Peyer's patch (tissue), 4 donors: Measurements from ENCODE around the gene COMMD1. TPM values are rescaled to one million over a fixed set of nuclear protein-coding genes. Genes with fewer than 3 reads are reported as not detected.
"Not testable (repeated sequence)": the region's sequence is repeated elsewhere in the genome, so short reads cannot be mapped to it uniquely, and the experiment has no call there.

ENCODE experiments used
- DNase-seq, 3 donors: peaks; one replicate each; pipeline ENCODE4 v3.0.0-alpha.2; 2017 to 2019
- H3K27ac ChIP-seq, 4 donors: fragments of 200-600 bp; sonication (generic); one replicate each; pipeline ENCODE4 v1.5.1; 2016 to 2019
- H3K27me3 ChIP-seq, 2 donors: fragments of 200-600 bp; sonication (generic); one replicate each; pipeline ENCODE4 v1.5.1; 2019
- H3K36me3 ChIP-seq, 3 donors: fragments of 200-600 bp; sonication (generic); one replicate each; pipeline ENCODE4 v1.5.1; 2016 to 2019
- H3K4me1 ChIP-seq, 4 donors: fragments of 200-600 bp; sonication (generic); one replicate each; pipeline ENCODE4 v1.5.1; 2016 to 2019
- H3K4me3 ChIP-seq, 4 donors: fragments of 200-600 bp; sonication (generic); 1 replicate in 3 of 4; 2 replicates in 1 of 4; pipeline ENCODE4 v1.5.1; 2016 to 2019; ENCODE audit warnings: mild to moderate bottlenecking in 1 of 4
- H3K9me3 ChIP-seq, 4 donors: fragments of 200-600 bp; sonication (generic); one replicate each; pipeline ENCODE4 v1.5.1; 2016 to 2019; ENCODE audit warnings: mild to moderate bottlenecking in 1 of 4
- POLR2A ChIP-seq, 2 donors: fragments of 450-650 bp; IDR thresholded peaks; one replicate each; pipeline ENCODE4 v1.5.1; 2017; ENCODE audit warnings: antibody characterized with exemption in 2 of 2, mild to moderate bottlenecking in 2 of 2, moderate library complexity in 2 of 2
- total RNA-seq, 4 donors: library from RNA; depleted of rRNA; stranded (reverse); fragments of >200 nt; gene quantifications; one replicate each; pipeline ENCODE4 v1.1.0, GENCODE V29; 2016
- TF ChIP-seq, protein P1 (sequence below), 6 experiments: fragments of 450-650 bp in 4 of 6; fragments of 200-600 bp in 2 of 6; sonication (generic) in 1 of 6; IDR thresholded peaks; one replicate each; pipeline ENCODE4 v1.5.1; 2017 to 2019; ENCODE audit warnings: antibody characterized with exemption in 6 of 6, mild to moderate bottlenecking in 3 of 6, moderate library complexity in 1 of 6

COMMD1 gene
- total RNA-seq, 4 donors from 2014 or later, result 32.9 to 52.8 (median 35.2) TPM

DNA sequence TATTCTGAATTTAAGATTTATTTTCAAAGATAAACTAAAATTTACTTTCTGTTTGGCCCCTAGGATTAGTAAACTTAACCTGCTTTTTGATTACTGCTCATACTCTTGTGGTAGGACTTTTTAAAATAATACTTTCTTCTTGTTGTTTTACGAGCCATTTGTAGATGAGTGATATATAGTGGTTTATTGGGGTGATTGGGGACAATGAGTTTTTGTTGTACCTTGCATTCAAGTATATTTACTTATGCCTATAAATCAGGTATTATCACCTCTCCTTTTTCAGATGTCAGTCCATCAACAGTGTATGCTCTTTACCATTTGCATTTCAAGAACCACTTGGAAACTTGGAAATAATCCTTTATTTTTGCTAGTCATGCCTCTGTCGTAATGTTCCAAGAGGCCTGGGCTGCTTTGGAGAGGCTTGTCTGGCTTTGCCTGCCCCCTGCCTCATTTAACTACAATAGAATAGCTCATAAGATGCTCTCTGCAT lies 131.3 kb downstream of the COMMD1 start:
- no peaks in the 10 kb centered on the region for H3K36me3 ChIP-seq
- no peak overlapping the region for H3K27ac ChIP-seq
- no peaks in the 10 kb centered on the region for H3K27me3 ChIP-seq
- no peak for DNase-seq
- H3K4me3 ChIP-seq, result no peak overlapping the region
- H3K9me3 ChIP-seq, result no peaks in the 10 kb centered on the region
- no peaks in the 10 kb centered on the region for H3K4me1 ChIP-seq
- TF ChIP-seq, protein P1, sequence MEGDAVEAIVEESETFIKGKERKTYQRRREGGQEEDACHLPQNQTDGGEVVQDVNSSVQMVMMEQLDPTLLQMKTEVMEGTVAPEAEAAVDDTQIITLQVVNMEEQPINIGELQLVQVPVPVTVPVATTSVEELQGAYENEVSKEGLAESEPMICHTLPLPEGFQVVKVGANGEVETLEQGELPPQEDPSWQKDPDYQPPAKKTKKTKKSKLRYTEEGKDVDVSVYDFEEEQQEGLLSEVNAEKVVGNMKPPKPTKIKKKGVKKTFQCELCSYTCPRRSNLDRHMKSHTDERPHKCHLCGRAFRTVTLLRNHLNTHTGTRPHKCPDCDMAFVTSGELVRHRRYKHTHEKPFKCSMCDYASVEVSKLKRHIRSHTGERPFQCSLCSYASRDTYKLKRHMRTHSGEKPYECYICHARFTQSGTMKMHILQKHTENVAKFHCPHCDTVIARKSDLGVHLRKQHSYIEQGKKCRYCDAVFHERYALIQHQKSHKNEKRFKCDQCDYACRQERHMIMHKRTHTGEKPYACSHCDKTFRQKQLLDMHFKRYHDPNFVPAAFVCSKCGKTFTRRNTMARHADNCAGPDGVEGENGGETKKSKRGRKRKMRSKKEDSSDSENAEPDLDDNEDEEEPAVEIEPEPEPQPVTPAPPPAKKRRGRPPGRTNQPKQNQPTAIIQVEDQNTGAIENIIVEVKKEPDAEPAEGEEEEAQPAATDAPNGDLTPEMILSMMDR (IDR thresholded peaks at IDR 0.05), result no peak
- TF ChIP-seq POLR2A (IDR thresholded peaks at IDR 0.05), result no peak

DNA sequence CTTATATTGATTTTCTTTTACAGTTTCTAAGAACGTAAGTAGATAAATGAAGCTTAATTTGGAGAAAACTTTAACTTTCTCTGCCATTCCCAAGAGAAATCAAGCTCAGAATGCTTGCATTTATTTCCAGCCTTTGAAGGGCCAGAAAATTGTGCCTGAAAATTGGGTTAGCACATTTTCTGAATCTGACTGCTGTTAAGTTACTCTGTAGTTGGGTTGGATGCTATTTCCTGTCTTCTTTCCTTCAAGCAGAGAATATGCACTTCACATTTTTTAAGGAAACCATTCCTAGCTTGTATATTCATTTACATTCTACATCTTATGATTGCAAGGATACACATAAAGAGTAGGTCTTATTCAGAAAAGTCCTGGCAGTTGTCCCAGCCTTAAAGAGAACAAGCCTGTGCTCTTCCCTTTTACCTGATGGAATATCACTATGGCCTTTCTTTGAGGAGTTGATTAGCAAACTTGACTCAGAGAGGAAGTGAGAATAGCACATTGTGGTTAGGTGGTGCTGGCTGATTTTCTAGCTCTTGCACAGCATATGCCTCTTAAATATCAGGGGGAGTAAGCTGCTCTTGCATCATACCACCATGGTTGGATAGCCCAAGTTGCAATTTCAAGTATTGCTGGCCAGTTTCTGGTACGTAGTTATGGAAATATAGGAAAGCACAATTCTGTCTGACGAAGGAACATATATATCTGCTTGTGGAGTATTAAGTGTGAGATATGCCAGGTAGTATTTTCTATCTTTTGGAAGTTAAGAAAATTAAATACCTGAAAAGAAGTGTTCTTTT lies 133.7 kb downstream of the COMMD1 start:
- Histone ChIP-seq H3K4me3 (no peak overlapping the region), H3K9me3 (no peaks in the 10 kb centered on the region), H3K27ac (no peak overlapping the region), H3K27me3 (no peaks in the 10 kb centered on the region), H3K36me3 (no peaks in the 10 kb centered on the region), H3K4me1 (no peaks in the 10 kb centered on the region)
- DNase-seq, result no peak
- no peak for TF ChIP-seq POLR2A (IDR thresholded peaks at IDR 0.05)
- TF ChIP-seq, protein P1 (IDR thresholded peaks at IDR 0.05), result no peak

DNA sequence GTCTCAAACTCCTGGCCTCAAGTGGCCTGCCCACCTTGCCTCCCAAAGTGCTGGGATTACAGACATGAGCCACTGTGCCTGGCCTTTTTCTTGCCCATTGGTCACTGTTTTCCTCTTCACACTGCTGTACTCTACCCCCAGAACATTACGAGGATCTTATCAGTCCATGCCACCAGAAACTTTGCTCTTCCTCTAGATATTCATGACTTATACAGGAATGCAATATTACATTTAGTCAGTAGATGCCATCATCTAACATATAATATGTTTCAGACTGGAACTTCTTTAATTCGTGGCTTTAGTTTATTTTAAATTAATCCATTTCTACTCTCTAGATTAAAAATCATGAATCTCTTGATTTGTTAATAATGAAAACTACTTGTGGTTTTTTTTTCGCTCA lies 135.5 kb downstream of the COMMD1 start:
- Histone ChIP-seq H3K9me3 (no peaks in the 10 kb centered on the region), H3K4me1 (no peaks in the 10 kb centered on the region), H3K36me3 (no peaks in the 10 kb centered on the region), H3K27me3 (no peaks in the 10 kb centered on the region), H3K4me3 (no peak overlapping the region), H3K27ac (no peak overlapping the region)
- TF ChIP-seq POLR2A (IDR thresholded peaks at IDR 0.05), result no peak
- no peak for DNase-seq

DNA sequence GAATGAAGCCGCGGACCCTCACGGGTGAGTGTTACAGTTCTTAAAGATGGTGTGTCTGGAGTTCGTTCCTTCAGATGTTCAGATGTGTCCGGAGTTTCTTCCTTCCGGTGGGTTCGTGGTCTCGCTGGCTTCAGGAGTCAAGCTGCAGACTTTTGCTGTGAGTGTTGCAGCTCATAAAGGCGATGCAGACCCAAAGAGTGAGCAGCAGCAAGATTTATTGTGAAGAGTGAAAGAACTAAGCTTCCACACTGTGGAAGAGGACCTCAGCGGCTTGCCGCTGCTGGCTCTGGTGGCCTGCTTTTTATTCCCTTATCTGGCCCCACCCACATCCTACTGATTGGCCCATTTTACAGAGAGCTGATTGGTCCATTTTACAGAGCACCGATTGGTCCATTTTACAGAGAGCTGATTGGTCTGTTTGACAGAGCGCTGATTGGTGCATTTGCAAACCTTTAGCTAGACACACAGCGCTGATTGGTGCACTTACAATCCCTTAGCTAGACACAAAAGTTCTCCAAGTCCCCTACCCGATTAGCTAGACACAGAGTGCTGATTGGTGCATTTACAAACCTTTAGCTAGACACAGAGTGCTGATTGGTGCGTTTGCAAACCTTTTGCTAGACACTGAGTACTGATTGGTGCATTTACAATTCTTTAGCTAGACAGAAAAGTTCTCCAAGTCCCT lies 136.4 kb downstream of the COMMD1 start:
- not testable (repeated sequence) for H3K4me3 ChIP-seq, H3K36me3 ChIP-seq, H3K27me3 ChIP-seq, DNase-seq, H3K9me3 ChIP-seq, H3K4me1 ChIP-seq, H3K27ac ChIP-seq

DNA sequence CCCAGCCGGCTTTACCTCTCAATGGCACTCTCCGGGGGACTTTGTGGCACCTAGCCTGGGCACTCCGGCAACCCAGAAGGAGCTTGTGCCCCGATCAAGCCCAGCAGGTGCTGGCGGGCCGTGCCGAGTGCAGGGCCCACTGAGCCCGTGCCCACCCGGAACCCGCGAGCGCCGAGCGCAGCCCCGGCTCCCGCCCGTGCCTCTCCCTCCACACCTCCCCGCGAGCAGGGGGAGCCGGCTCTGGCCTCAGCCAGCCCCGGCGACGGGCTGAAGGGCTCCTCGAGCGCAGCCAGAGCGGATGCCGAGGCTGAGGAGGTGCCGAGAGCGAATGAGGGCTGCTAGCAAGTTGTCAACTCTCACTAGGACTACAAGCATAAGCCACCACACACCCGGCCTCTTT lies 136.9 kb downstream of the COMMD1 start:
- H3K9me3 ChIP-seq, result no peaks in the 10 kb centered on the region
- TF ChIP-seq, protein P1 (IDR thresholded peaks at IDR 0.05), result no peak
- TF ChIP-seq POLR2A (IDR thresholded peaks at IDR 0.05), result no peak
- no peak for DNase-seq
- H3K27me3 ChIP-seq, result no peaks in the 10 kb centered on the region
- no peaks in the 10 kb centered on the region for H3K36me3 ChIP-seq
- H3K4me1 ChIP-seq, result no peaks in the 10 kb centered on the region
- H3K27ac ChIP-seq, result no peak overlapping the region
- H3K4me3 ChIP-seq, result no peak overlapping the region

DNA sequence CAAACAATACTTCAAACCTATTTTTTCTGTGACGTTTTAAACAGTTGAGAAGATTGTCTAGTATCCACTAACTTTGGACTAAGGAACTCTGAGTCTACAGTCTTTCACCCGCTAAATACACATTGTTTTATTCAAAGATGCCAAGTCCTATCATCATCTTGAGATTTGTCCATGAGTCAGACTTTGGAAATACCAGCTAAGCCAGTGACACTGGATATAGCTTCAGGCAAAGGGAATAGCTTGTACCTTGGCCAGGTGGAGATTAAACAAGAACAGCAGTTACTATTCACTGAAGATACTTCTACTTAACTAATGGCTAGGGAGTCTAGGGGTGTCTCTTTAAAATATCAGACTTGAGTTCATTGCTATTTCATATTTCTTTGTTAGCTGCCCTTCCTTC lies 137.5 kb downstream of the COMMD1 start:
- H3K4me1 ChIP-seq, result no peaks in the 10 kb centered on the region
- DNase-seq, result no peak
- H3K36me3 ChIP-seq, result no peaks in the 10 kb centered on the region
- H3K9me3 ChIP-seq, result no peaks in the 10 kb centered on the region
- H3K27ac ChIP-seq, result no peak overlapping the region
- H3K4me3 ChIP-seq, result no peak overlapping the region
- TF ChIP-seq, protein P1 (IDR thresholded peaks at IDR 0.05), result no peak
- TF ChIP-seq POLR2A (IDR thresholded peaks at IDR 0.05), result no peak
- H3K27me3 ChIP-seq, result no peaks in the 10 kb centered on the region
